ENCODE measurements around the gene COA8. TPM values are rescaled to one million over a fixed set of nuclear protein-coding genes. Genes with fewer than 3 reads are reported as not detected.

Gene COA8
- total and polyA plus RNA-seq, 9 of the 15 experiments (the other 6 are each of a cell fraction or from before 2014, with no cell fraction given) = 5.0 to 35.3 (median 25.7) TPM

GRCh38 chr14:103562429-103563225 is at the start of gene COA8, which contains the start of gene BAG5 (continued):
- TF ChIP-seq, protein P1, sequence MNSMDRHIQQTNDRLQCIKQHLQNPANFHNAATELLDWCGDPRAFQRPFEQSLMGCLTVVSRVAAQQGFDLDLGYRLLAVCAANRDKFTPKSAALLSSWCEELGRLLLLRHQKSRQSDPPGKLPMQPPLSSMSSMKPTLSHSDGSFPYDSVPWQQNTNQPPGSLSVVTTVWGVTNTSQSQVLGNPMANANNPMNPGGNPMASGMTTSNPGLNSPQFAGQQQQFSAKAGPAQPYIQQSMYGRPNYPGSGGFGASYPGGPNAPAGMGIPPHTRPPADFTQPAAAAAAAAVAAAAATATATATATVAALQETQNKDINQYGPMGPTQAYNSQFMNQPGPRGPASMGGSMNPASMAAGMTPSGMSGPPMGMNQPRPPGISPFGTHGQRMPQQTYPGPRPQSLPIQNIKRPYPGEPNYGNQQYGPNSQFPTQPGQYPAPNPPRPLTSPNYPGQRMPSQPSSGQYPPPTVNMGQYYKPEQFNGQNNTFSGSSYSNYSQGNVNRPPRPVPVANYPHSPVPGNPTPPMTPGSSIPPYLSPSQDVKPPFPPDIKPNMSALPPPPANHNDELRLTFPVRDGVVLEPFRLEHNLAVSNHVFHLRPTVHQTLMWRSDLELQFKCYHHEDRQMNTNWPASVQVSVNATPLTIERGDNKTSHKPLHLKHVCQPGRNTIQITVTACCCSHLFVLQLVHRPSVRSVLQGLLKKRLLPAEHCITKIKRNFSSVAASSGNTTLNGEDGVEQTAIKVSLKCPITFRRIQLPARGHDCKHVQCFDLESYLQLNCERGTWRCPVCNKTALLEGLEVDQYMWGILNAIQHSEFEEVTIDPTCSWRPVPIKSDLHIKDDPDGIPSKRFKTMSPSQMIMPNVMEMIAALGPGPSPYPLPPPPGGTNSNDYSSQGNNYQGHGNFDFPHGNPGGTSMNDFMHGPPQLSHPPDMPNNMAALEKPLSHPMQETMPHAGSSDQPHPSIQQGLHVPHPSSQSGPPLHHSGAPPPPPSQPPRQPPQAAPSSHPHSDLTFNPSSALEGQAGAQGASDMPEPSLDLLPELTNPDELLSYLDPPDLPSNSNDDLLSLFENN (IDR thresholded peaks at IDR 0.05; ENCODE audit: low read depth in 2 of 2, low read length in 2 of 2) = no peak
- TF ChIP-seq EWSR1 (IDR thresholded peaks at IDR 0.05; ENCODE audit: borderline replicate concordance, low read depth, partially characterized antibody) = no peak
- TF ChIP-seq IRF1 (CRISPR knock-in tag; IDR thresholded peaks at IDR 0.05; ENCODE audit: borderline replicate concordance) = no peak
- TF ChIP-seq, protein P2, sequence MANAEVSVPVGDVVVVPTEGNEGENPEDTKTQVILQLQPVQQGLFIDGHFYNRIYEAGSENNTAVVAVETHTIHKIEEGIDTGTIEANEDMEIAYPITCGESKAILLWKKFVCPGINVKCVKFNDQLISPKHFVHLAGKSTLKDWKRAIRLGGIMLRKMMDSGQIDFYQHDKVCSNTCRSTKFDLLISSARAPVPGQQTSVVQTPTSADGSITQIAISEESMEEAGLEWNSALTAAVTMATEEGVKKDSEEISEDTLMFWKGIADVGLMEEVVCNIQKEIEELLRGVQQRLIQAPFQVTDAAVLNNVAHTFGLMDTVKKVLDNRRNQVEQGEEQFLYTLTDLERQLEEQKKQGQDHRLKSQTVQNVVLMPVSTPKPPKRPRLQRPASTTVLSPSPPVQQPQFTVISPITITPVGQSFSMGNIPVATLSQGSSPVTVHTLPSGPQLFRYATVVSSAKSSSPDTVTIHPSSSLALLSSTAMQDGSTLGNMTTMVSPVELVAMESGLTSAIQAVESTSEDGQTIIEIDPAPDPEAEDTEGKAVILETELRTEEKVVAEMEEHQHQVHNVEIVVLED (CRISPR knock-in tag; IDR thresholded peaks at IDR 0.05) = peak; percentile 82
- TF ChIP-seq ZNF140 (CRISPR knock-in tag; IDR thresholded peaks at IDR 0.05) = no peak
- TF ChIP-seq KHSRP (IDR thresholded peaks at IDR 0.05) = no peak
- TF ChIP-seq, protein P3, sequence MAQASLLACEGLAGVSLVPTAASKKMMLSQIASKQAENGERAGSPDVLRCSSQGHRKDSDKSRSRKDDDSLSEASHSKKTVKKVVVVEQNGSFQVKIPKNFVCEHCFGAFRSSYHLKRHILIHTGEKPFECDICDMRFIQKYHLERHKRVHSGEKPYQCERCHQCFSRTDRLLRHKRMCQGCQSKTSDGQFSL (CRISPR knock-in tag; IDR thresholded peaks at IDR 0.05) = no peak
- TF ChIP-seq, protein P3 (tag; IDR thresholded peaks at IDR 0.05) = no peak
- TF ChIP-seq, protein P4, sequence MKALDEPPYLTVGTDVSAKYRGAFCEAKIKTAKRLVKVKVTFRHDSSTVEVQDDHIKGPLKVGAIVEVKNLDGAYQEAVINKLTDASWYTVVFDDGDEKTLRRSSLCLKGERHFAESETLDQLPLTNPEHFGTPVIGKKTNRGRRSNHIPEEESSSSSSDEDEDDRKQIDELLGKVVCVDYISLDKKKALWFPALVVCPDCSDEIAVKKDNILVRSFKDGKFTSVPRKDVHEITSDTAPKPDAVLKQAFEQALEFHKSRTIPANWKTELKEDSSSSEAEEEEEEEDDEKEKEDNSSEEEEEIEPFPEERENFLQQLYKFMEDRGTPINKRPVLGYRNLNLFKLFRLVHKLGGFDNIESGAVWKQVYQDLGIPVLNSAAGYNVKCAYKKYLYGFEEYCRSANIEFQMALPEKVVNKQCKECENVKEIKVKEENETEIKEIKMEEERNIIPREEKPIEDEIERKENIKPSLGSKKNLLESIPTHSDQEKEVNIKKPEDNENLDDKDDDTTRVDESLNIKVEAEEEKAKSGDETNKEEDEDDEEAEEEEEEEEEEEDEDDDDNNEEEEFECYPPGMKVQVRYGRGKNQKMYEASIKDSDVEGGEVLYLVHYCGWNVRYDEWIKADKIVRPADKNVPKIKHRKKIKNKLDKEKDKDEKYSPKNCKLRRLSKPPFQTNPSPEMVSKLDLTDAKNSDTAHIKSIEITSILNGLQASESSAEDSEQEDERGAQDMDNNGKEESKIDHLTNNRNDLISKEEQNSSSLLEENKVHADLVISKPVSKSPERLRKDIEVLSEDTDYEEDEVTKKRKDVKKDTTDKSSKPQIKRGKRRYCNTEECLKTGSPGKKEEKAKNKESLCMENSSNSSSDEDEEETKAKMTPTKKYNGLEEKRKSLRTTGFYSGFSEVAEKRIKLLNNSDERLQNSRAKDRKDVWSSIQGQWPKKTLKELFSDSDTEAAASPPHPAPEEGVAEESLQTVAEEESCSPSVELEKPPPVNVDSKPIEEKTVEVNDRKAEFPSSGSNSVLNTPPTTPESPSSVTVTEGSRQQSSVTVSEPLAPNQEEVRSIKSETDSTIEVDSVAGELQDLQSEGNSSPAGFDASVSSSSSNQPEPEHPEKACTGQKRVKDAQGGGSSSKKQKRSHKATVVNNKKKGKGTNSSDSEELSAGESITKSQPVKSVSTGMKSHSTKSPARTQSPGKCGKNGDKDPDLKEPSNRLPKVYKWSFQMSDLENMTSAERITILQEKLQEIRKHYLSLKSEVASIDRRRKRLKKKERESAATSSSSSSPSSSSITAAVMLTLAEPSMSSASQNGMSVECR (CRISPR knock-in tag; IDR thresholded peaks at IDR 0.05) = peak; percentile 86
- no peak for TF ChIP-seq ZC3H4 (CRISPR knock-in tag; IDR thresholded peaks at IDR 0.05; ENCODE audit: borderline replicate concordance)
- TF ChIP-seq ZHX1 (conservative IDR thresholded peaks at IDR 0.05; ENCODE audit: low read length) = no peak
